GM12878 (cell line): Measurements from ENCODE around the gene SMARCC1. TPM values are rescaled to one million over a fixed set of nuclear protein-coding genes. Genes with fewer than 3 reads are reported as not detected.

Experiments used
- ATAC-seq: fragments of 200-7000 bp; cut with Tn5 transposase; 3 replicates; pipeline ENCODE4 v1.9.1; 2020; ENCODE audit warnings: mild to moderate bottlenecking, moderate library complexity
- BruUV-seq: library from RNA; stranded (reverse); fragments of 400-500 nt; replicated peaks from 2 replicates; lab custom pipeline; 2021; lab: Mats Ljungman, UMichigan
- CTCF ChIA-PET: fragments of 300-600 bp; sonication (Branson Sonifier 250); formaldehyde crosslinking; extraction: SDS; loops from one replicate; lab custom pipeline; 2021; ENCODE audit warnings: inconsistent platforms; lab: Yijun Ruan, JAX
- POLR2A ChIA-PET: fragments of 350-600 bp; formaldehyde crosslinking; extraction: SDS; loops from one replicate; lab custom pipeline; 2021; ENCODE audit warnings: inconsistent platforms; lab: Charles Lee
- RAD21 ChIA-PET: fragments of 300-600 bp; sonication (Branson Sonifier 250); formaldehyde crosslinking; loops from one replicate; lab custom pipeline; 2023; ENCODE audit warnings: antibody characterized with exemption; ENCODE audit not compliant: unreplicated experiment; lab: Charles Lee
- SMC1A ChIA-PET: fragments of 300-600 bp; sonication (Branson Sonifier 250); formaldehyde crosslinking; loops from one replicate; lab custom pipeline; 2023; ENCODE audit not compliant: unreplicated experiment, uncharacterized antibody; lab: Charles Lee
- DNase-seq: peaks from one replicate; pipeline ENCODE4 v3.0.0-alpha.2; 2011; ENCODE audit warnings: low read depth, low spot score
- FAIRE-seq: peaks from 3 replicates; lab custom pipeline; 2011; peaks lifted over from hg19 to GRCh38; lab: Jason Lieb, UNC
- H2AFZ ChIP-seq: 2 replicates; pipeline ENCODE4 v1.6.0; 2011; ENCODE audit warnings: low read depth, low read length, control low read depth; ENCODE audit not compliant: control insufficient read depth
- H3K27ac ChIP-seq: 2 replicates; pipeline ENCODE4 v1.5.1; 2011; ENCODE audit warnings: control low read depth; ENCODE audit not compliant: control insufficient read depth, insufficient read depth
- H3K27me3 ChIP-seq, 2 experiments: replicated peaks in 1 of 2; 2 replicates each; pipeline versions ENCODE4 v1.6.0 to v1.6.1; 2011; ENCODE audit warnings: low read length in 1 of 2; ENCODE audit not compliant: control insufficient read depth in 2 of 2, insufficient read depth in 2 of 2
- H3K36me3 ChIP-seq, 2 experiments: 2 replicates each; pipeline ENCODE4 v1.5.1; 2011; ENCODE audit warnings: low read length in 1 of 2; ENCODE audit not compliant: control insufficient read depth in 2 of 2, insufficient read depth in 2 of 2
- H3K4me1 ChIP-seq: 2 replicates; pipeline ENCODE4 v1.6.1; 2011; ENCODE audit warnings: mild to moderate bottlenecking, low read length, moderate library complexity, mixed read lengths; ENCODE audit not compliant: control insufficient read depth, insufficient read depth
- H3K4me2 ChIP-seq: 2 replicates; pipeline ENCODE4 v1.6.0; 2011; ENCODE audit warnings: control low read depth; ENCODE audit not compliant: control insufficient read depth, insufficient read depth
- H3K4me3 ChIP-seq: fragments of 200-600 bp; sonication (generic); 2 replicates; pipeline ENCODE4 v1.5.1; 2016
- H3K79me2 ChIP-seq: 2 replicates; pipeline ENCODE4 v1.6.0; 2011; ENCODE audit warnings: low read length; ENCODE audit not compliant: control insufficient read depth, insufficient read depth
- H3K9ac ChIP-seq: 2 replicates; pipeline ENCODE4 v1.8.0; 2011; ENCODE audit warnings: low read length, control low read depth, mixed read lengths; ENCODE audit not compliant: control insufficient read depth, insufficient read depth
- H3K9me3 ChIP-seq: replicated peaks from 3 replicates; pipeline ENCODE4 v1.5.1; 2011; ENCODE audit warnings: mild to moderate bottlenecking, low read length; ENCODE audit not compliant: control insufficient read depth, insufficient read depth
- H4K20me1 ChIP-seq: 2 replicates; pipeline ENCODE4 v1.6.0; 2011; ENCODE audit not compliant: control insufficient read depth, insufficient read depth
- BHLHE40 ChIP-seq, 2 experiments: fragments of 450-650 bp in 1 of 2; IDR thresholded peaks; 2 replicates each; pipeline ENCODE4 v1.6.1; 2011 to 2017; ENCODE audit warnings: low read depth in 2 of 2, borderline replicate concordance in 1 of 2, improper control_type of control experiment in 1 of 2, low read length in 1 of 2, mild to moderate bottlenecking in 1 of 2
- BRCA1 ChIP-seq: IDR thresholded peaks from 2 replicates; pipeline ENCODE4 v1.6.1; 2011; ENCODE audit warnings: low read depth, low read length, improper control_type of control experiment
- EZH2 ChIP-seq: IDR thresholded peaks from 2 replicates; pipeline ENCODE4 v1.6.1; 2012; ENCODE audit warnings: low read depth, mild to moderate bottlenecking, control low read depth, inconsistent platforms, low read length, borderline replicate concordance; ENCODE audit not compliant: control insufficient read depth
- TAF1 ChIP-seq: IDR thresholded peaks from 2 replicates; pipeline ENCODE4 v1.6.1; 2011; ENCODE audit warnings: mild to moderate bottlenecking, low read depth, low read length, borderline replicate concordance
- WGBS: methylation state at CpG from one replicate; pipeline ENCODE4 v1.1.6; 2016; ENCODE audit warnings: low lambda C conversion rate; ENCODE audit not compliant: insufficient replicate concordance, insufficient coverage; ENCODE audit errors: missing lambda C conversion rate; 5-methylcytosine and 5-hydroxymethylcytosine counted together
- in situ Hi-C: fragments of 300-500 bp; cut with MboI; formaldehyde crosslinking; loops from 9 replicates; pipeline ENCODE4 v1.14.3; 2018; ENCODE audit warnings: mixed read lengths
- intact Hi-C: fragments of 100-400 bp; cut with micrococcal nuclease; formaldehyde crosslinking; loops from one replicate; pipeline ENCODE4 v1.14.2; 2022; ENCODE audit not compliant: unreplicated experiment
- polyA plus RNA-seq, 11 experiments: library from polyadenylated mRNA; depleted of rRNA in 4 of 11; unstranded in 6 of 11; stranded (reverse) in 5 of 11; fragments of >200 nt; fragmentation: Nextera tagmentation in 4 of 11; fragmentation: Illumina TruSeq in 1 of 11; extraction: Ambion mirVana in 4 of 11; extraction: Trizol in 1 of 11; gene quantifications; 1 replicate in 1 of 11; 2 replicates in 10 of 11; pipeline versions ENCODE4 v1.2.1 to v1.2.3, GENCODE V29; 2011 to 2016; ENCODE audit warnings: inconsistent platforms in 2 of 11, missing spikeins in 2 of 11, low read depth in 1 of 11
- total RNA-seq, 4 experiments: library from RNA; depleted of rRNA in 3 of 4; stranded (reverse); fragments of >200 nt in 3 of 4; fragmentation: Illumina TruSeq in 1 of 4; extraction: Trizol in 1 of 4; gene quantifications; 2 replicates each; pipeline versions ENCODE4 v1.2.1 to v1.2.3, GENCODE V29; 2013 to 2021

The SMARCC1 gene
- total and polyA plus RNA-seq, 10 of the 15 experiments (the other 5 are each of a cell fraction or from before 2014, with no cell fraction given): 26.6 to 147 (median 57.1) TPM

DNA sequence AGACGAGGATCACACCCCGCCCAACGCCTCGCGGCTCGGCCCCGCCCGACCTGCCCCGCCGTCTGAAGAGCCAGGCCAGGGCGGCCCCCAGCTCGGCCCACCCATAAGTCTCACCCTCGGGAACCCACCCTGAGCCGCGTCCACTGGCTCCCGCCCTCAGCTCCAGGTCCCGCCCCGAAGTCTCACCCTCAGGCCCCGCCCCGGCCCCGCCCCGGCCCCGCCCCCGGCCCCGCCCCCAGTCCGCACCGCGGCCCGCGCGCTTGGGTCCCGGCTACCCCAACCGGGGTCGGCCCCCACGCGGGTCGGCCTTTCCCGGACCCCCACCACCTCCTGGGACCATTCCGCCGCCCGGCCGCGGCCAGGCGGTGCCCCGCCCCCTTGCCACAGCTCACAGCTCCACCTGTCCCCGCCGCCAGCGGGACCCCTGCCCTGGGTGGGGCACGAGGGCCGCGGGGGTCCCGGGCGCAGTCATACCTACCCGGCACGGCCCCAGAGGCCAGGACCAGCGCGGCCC is 203.5 kb downstream of the SMARCC1 start:
- Histone ChIP-seq H3K4me2 (peak overlapping the region; percentile 82; the same call in 1 of the 2 replicates), H3K79me2 (no peaks in the 10 kb centered on the region), H3K4me3 (peak overlapping the region; percentile 72; the same call in 1 of the 2 replicates), H3K27ac (no peak overlapping the region), H3K27me3 (peaks cover 8 to 9% of the 10 kb centered on the region in 2 experiments), H3K9ac (no peak overlapping the region), H4K20me1 (no peaks in the 10 kb centered on the region), H3K4me1 (no peaks in the 10 kb centered on the region), H2AFZ (no peak overlapping the region; the same call in 1 of the 2 replicates), H3K9me3 (no peaks in the 10 kb centered on the region), H3K36me3 (no peaks in the 10 kb centered on the region)
- BruUV-seq: no TSS peak
- ChIA-PET SMC1A (interaction anchor here (1.8 kb wide), 1 partner anchor 56 kb away, joined by 4 read pairs; no protein-coding TSS in a partner anchor), POLR2A (interaction anchor here (0.6 kb wide), 1 partner anchor 46 kb away, joined by 3 read pairs; no protein-coding TSS in a partner anchor), CTCF (no interaction called here), RAD21 (interaction anchor here (1.1 kb wide), 1 partner anchor 56 kb away, joined by 4 read pairs; no protein-coding TSS in a partner anchor)
- intact Hi-C loops (no loop called here), in situ Hi-C loops (no loop called here)
- TF ChIP-seq TAF1: no peak
- TF ChIP-seq BRCA1: no peak
- DNase-seq: no peak
- ATAC-seq: peak; percentile 77
- FAIRE-seq: no peak
- WGBS: 3% methylated on average over 13 of the region's 57 CpGs

DNA sequence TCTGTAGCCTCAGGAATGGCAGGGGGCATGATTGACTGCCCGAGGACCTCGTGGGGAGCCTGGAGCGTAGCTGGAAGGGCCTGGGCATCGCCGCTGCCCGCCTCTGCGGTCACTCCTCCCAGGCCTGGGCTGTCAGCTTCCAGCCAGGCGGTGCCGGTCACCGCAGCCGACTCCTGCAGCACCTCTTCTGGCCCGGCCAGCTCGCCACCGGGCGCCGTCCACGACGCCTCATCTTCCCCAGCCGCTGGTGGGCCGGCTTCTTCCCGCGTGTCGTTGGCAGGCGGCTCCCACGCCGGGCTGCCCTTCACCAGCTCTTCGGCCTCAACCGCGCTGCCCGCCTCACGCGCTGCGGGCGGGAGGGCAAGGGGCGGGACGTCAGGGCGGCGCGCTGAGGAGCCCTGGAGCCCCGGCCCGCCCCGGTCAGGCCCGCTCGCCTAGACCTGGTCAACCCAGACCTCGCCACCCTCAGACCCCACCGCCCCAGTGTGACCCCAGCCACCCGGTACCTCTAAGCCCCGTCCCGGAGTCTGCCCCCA is 204.0 kb downstream of the SMARCC1 start:
- Histone ChIP-seq H3K27me3 (peaks cover 8 to 9% of the 10 kb centered on the region in 2 experiments), H3K4me3 (peak overlapping the region; percentile 11; the same call in 1 of the 2 replicates), H3K9me3 (no peaks in the 10 kb centered on the region), H3K4me1 (no peaks in the 10 kb centered on the region), H2AFZ (no peak overlapping the region; the same call in 1 of the 2 replicates), H3K79me2 (no peaks in the 10 kb centered on the region), H3K9ac (no peak overlapping the region), H3K27ac (no peak overlapping the region), H4K20me1 (no peaks in the 10 kb centered on the region), H3K36me3 (no peaks in the 10 kb centered on the region), H3K4me2 (peak overlapping the region; percentile 82; the same call in 1 of the 2 replicates)
- POLR2A ChIA-PET: no interaction called here
- in situ Hi-C loops: no loop called here
- TF ChIP-seq EZH2 (no peak), BHLHE40 (IDR thresholded peaks at IDR 0.05; ENCODE audit: borderline replicate concordance in 1 of 2, low read depth in 2 of 2, low read length in 1 of 2) (0 out of 4 replicates have a peak, but pooled peaks of 1 of the 2 experiments have one; percentile 9)
- CTCF ChIA-PET: no interaction called here
- SMC1A ChIA-PET: interaction anchor here (1.8 kb wide), 1 partner anchor 56 kb away, joined by 4 read pairs; no protein-coding TSS in a partner anchor
- RAD21 ChIA-PET: interaction anchor here (1.1 kb wide), 1 partner anchor 55 kb away, joined by 4 read pairs; no protein-coding TSS in a partner anchor
- FAIRE-seq (no peak), ATAC-seq (peak; percentile 42), DNase-seq (no peak)
- WGBS: 45% methylated on average over 22 of the region's 49 CpGs
- no TSS peak for BruUV-seq
- intact Hi-C loops: no loop called here
